GM12878 (cell line): ENCODE results near the gene ARL14EPL. TPM values are rescaled to one million over a fixed set of nuclear protein-coding genes. Genes with fewer than 3 reads are reported as not detected.

Experiments
- ATAC-seq: fragments of 200-7000 bp; cut with Tn5 transposase; 3 replicates; pipeline ENCODE4 v1.9.1; 2020; ENCODE audit warnings: mild to moderate bottlenecking, moderate library complexity
- BruUV-seq: library from RNA; stranded (reverse); fragments of 400-500 nt; replicated peaks from 2 replicates; lab custom pipeline; 2021; lab: Mats Ljungman, UMichigan
- CTCF ChIA-PET: fragments of 300-600 bp; sonication (Branson Sonifier 250); formaldehyde crosslinking; extraction: SDS; loops from one replicate; lab custom pipeline; 2021; ENCODE audit warnings: inconsistent platforms; lab: Yijun Ruan, JAX
- POLR2A ChIA-PET: fragments of 350-600 bp; formaldehyde crosslinking; extraction: SDS; loops from one replicate; lab custom pipeline; 2021; ENCODE audit warnings: inconsistent platforms; lab: Charles Lee
- RAD21 ChIA-PET: fragments of 300-600 bp; sonication (Branson Sonifier 250); formaldehyde crosslinking; loops from one replicate; lab custom pipeline; 2023; ENCODE audit warnings: antibody characterized with exemption; ENCODE audit not compliant: unreplicated experiment; lab: Charles Lee
- SMC1A ChIA-PET: fragments of 300-600 bp; sonication (Branson Sonifier 250); formaldehyde crosslinking; loops from one replicate; lab custom pipeline; 2023; ENCODE audit not compliant: unreplicated experiment, uncharacterized antibody; lab: Charles Lee
- DNase-seq: peaks from one replicate; pipeline ENCODE4 v3.0.0-alpha.2; 2011; ENCODE audit warnings: low read depth, low spot score
- FAIRE-seq: peaks from 3 replicates; lab custom pipeline; 2011; peaks lifted over from hg19 to GRCh38; lab: Jason Lieb, UNC
- H2AFZ ChIP-seq: 2 replicates; pipeline ENCODE4 v1.6.0; 2011; ENCODE audit warnings: low read depth, low read length, control low read depth; ENCODE audit not compliant: control insufficient read depth
- H3K27ac ChIP-seq: 2 replicates; pipeline ENCODE4 v1.5.1; 2011; ENCODE audit warnings: control low read depth; ENCODE audit not compliant: control insufficient read depth, insufficient read depth
- H3K27me3 ChIP-seq, 2 experiments: replicated peaks in 1 of 2; 2 replicates each; pipeline versions ENCODE4 v1.6.0 to v1.6.1; 2011; ENCODE audit warnings: low read length in 1 of 2; ENCODE audit not compliant: control insufficient read depth in 2 of 2, insufficient read depth in 2 of 2
- H3K36me3 ChIP-seq, 2 experiments: 2 replicates each; pipeline ENCODE4 v1.5.1; 2011; ENCODE audit warnings: low read length in 1 of 2; ENCODE audit not compliant: control insufficient read depth in 2 of 2, insufficient read depth in 2 of 2
- H3K4me1 ChIP-seq: 2 replicates; pipeline ENCODE4 v1.6.1; 2011; ENCODE audit warnings: mild to moderate bottlenecking, low read length, moderate library complexity, mixed read lengths; ENCODE audit not compliant: control insufficient read depth, insufficient read depth
- H3K4me2 ChIP-seq: 2 replicates; pipeline ENCODE4 v1.6.0; 2011; ENCODE audit warnings: control low read depth; ENCODE audit not compliant: control insufficient read depth, insufficient read depth
- H3K4me3 ChIP-seq: fragments of 200-600 bp; sonication (generic); 2 replicates; pipeline ENCODE4 v1.5.1; 2016
- H3K79me2 ChIP-seq: 2 replicates; pipeline ENCODE4 v1.6.0; 2011; ENCODE audit warnings: low read length; ENCODE audit not compliant: control insufficient read depth, insufficient read depth
- H3K9ac ChIP-seq: 2 replicates; pipeline ENCODE4 v1.8.0; 2011; ENCODE audit warnings: low read length, control low read depth, mixed read lengths; ENCODE audit not compliant: control insufficient read depth, insufficient read depth
- H3K9me3 ChIP-seq: replicated peaks from 3 replicates; pipeline ENCODE4 v1.5.1; 2011; ENCODE audit warnings: mild to moderate bottlenecking, low read length; ENCODE audit not compliant: control insufficient read depth, insufficient read depth
- H4K20me1 ChIP-seq: 2 replicates; pipeline ENCODE4 v1.6.0; 2011; ENCODE audit not compliant: control insufficient read depth, insufficient read depth
- BACH1 ChIP-seq: fragments of 450-650 bp; IDR thresholded peaks from 2 replicates; pipeline ENCODE4 v1.6.1; 2017; ENCODE audit warnings: mild to moderate bottlenecking, borderline replicate concordance
- BCL11A ChIP-seq: IDR thresholded peaks from 2 replicates; pipeline ENCODE4 v1.6.1; 2011; ENCODE audit warnings: low read depth, low read length
- CREB1 ChIP-seq: IDR thresholded peaks from 2 replicates; pipeline ENCODE4 v1.6.1; 2012; ENCODE audit warnings: low read depth, mild to moderate bottlenecking, inconsistent platforms
- EED ChIP-seq: sonication (generic); IDR thresholded peaks from 2 replicates; pipeline ENCODE4 v1.6.1; 2016; ENCODE audit warnings: antibody characterized with exemption, low read depth
- EZH2 ChIP-seq: IDR thresholded peaks from 2 replicates; pipeline ENCODE4 v1.6.1; 2012; ENCODE audit warnings: low read depth, mild to moderate bottlenecking, control low read depth, inconsistent platforms, low read length, borderline replicate concordance; ENCODE audit not compliant: control insufficient read depth
- IKZF2 ChIP-seq, 2 experiments: fragments of 450-650 bp; IDR thresholded peaks; 2 replicates each; pipeline ENCODE4 v1.6.1; 2017; ENCODE audit warnings: mild to moderate bottlenecking in 2 of 2, moderate library complexity in 2 of 2
- JUNB ChIP-seq: IDR thresholded peaks from 2 replicates; pipeline ENCODE4 v1.6.1; 2016; ENCODE audit warnings: antibody characterized with exemption, mild to moderate bottlenecking
- JUND ChIP-seq: IDR thresholded peaks from 2 replicates; pipeline ENCODE4 v1.6.1; 2012; ENCODE audit warnings: low read depth, mild to moderate bottlenecking, low read length, improper control_type of control experiment, moderate library complexity
- NBN ChIP-seq: fragments of 450-650 bp; IDR thresholded peaks from 2 replicates; pipeline ENCODE4 v1.6.1; 2016
- NFIC ChIP-seq: IDR thresholded peaks from 2 replicates; pipeline ENCODE4 v1.6.1; 2012; ENCODE audit warnings: low read depth, mild to moderate bottlenecking, inconsistent platforms, low read length, moderate library complexity
- POLR2AphosphoS2 ChIP-seq: IDR thresholded peaks from 2 replicates; pipeline ENCODE4 v1.6.1; 2011; ENCODE audit warnings: low read depth, mild to moderate bottlenecking, low read length, improper control_type of control experiment, moderate library complexity
- RAD21 ChIP-seq: IDR thresholded peaks from 2 replicates; pipeline ENCODE4 v1.6.1; 2011; ENCODE audit warnings: mild to moderate bottlenecking, low read depth, low read length, moderate library complexity; ENCODE audit not compliant: insufficient read depth
- RUNX3 ChIP-seq: IDR thresholded peaks from 2 replicates; pipeline ENCODE4 v1.6.1; 2012; ENCODE audit warnings: low read length, inconsistent platforms
- SIX5 ChIP-seq: IDR thresholded peaks from 2 replicates; pipeline ENCODE4 v1.6.1; 2011; ENCODE audit warnings: mild to moderate bottlenecking, low read depth, low read length, moderate library complexity; ENCODE audit not compliant: severe bottlenecking
- SPI1 ChIP-seq: IDR thresholded peaks from 2 replicates; pipeline ENCODE4 v1.6.1; 2011; ENCODE audit warnings: low read depth, mild to moderate bottlenecking, low read length, moderate library complexity, borderline replicate concordance; ENCODE audit not compliant: insufficient read depth
- SRF ChIP-seq, 2 experiments: IDR thresholded peaks; 2 replicates each; pipeline ENCODE4 v1.6.1; 2011; ENCODE audit warnings: low read depth in 2 of 2, low read length in 2 of 2, mild to moderate bottlenecking in 1 of 2, moderate library complexity in 1 of 2
- ZNF622 ChIP-seq: fragments of 450-650 bp; IDR thresholded peaks from 2 replicates; pipeline ENCODE4 v1.6.1; 2017; ENCODE audit warnings: mild to moderate bottlenecking, inconsistent platforms
- WGBS: methylation state at CpG from one replicate; pipeline ENCODE4 v1.1.6; 2016; ENCODE audit warnings: low lambda C conversion rate; ENCODE audit not compliant: insufficient replicate concordance, insufficient coverage; ENCODE audit errors: missing lambda C conversion rate; 5-methylcytosine and 5-hydroxymethylcytosine counted together
- in situ Hi-C: fragments of 300-500 bp; cut with MboI; formaldehyde crosslinking; loops from 9 replicates; pipeline ENCODE4 v1.14.3; 2018; ENCODE audit warnings: mixed read lengths
- intact Hi-C: fragments of 100-400 bp; cut with micrococcal nuclease; formaldehyde crosslinking; loops from one replicate; pipeline ENCODE4 v1.14.2; 2022; ENCODE audit not compliant: unreplicated experiment
- polyA plus RNA-seq, 11 experiments: library from polyadenylated mRNA; depleted of rRNA in 4 of 11; unstranded in 6 of 11; stranded (reverse) in 5 of 11; fragments of >200 nt; fragmentation: Nextera tagmentation in 4 of 11; fragmentation: Illumina TruSeq in 1 of 11; extraction: Ambion mirVana in 4 of 11; extraction: Trizol in 1 of 11; gene quantifications; 1 replicate in 1 of 11; 2 replicates in 10 of 11; pipeline versions ENCODE4 v1.2.1 to v1.2.3, GENCODE V29; 2011 to 2016; ENCODE audit warnings: inconsistent platforms in 2 of 11, missing spikeins in 2 of 11, low read depth in 1 of 11
- total RNA-seq, 4 experiments: library from RNA; depleted of rRNA in 3 of 4; stranded (reverse); fragments of >200 nt in 3 of 4; fragmentation: Illumina TruSeq in 1 of 4; extraction: Trizol in 1 of 4; gene quantifications; 2 replicates each; pipeline versions ENCODE4 v1.2.1 to v1.2.3, GENCODE V29; 2013 to 2021
- TF ChIP-seq, protein P1 (sequence below): fragments of 450-650 bp; IDR thresholded peaks from 2 replicates; pipeline ENCODE4 v1.6.1; 2017; ENCODE audit warnings: low read depth, mild to moderate bottlenecking, moderate library complexity
- TF ChIP-seq, protein P2 (sequence below): fragments of 150-350 bp; IDR thresholded peaks from 2 replicates; pipeline ENCODE4 v1.6.1; 2016; ENCODE audit warnings: low read depth, low read length

Gene ARL14EPL
- total and polyA plus RNA-seq, 10 of the 15 experiments (the other 5 are each of a cell fraction or from before 2014, with no cell fraction given) = 0.08 TPM; not detected in 9

DNA sequence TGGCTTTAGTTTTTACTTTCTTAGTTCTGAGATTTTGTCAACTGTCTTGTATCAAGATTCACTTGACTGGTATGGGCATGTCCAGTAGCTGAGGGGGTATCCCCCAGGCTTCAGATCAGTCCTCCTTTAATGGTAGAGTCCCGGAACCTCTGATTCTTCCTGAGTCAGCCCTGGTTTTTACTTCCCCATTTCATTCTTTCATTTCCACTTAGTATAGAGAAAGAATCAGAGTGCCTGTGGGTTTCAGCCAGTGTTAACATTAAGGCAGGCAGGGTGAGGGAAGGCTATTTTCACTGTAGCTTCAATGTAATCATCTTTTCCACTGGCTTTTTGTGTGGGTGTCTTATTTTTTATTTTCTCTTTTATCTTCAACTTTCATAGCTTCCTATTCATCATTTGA is 44.2 kb downstream of the ARL14EPL start:
- intact Hi-C loops (loop anchor here (10.0 kb wide), 1 partner anchor 532 kb away; the partner anchor contains the start of gene FEM1C), in situ Hi-C loops (no loop called here)
- SMC1A ChIA-PET = interaction anchor here (0.6 to 1.9 kb wide), 24 partner anchors 8 to 784 kb away, joined by 3 to 12 read pairs (median 4); partner anchors contain the start of genes ARL14EPL and COMMD10
- Histone ChIP-seq H3K36me3 (no peaks in the 10 kb centered on the region), H3K4me1 (peaks cover 18% of the 10 kb centered on the region), H3K4me2 (peak overlapping the region; percentile 50; the same call in 1 of the 2 replicates), H3K79me2 (no peaks in the 10 kb centered on the region), H3K27ac (no peak overlapping the region), H3K9ac (no peak overlapping the region), H2AFZ (no peak overlapping the region), H4K20me1 (no peaks in the 10 kb centered on the region), H3K9me3 (no peaks in the 10 kb centered on the region), H3K4me3 (no peak overlapping the region), H3K27me3 (no peaks in the 10 kb centered on the region)
- DNase-seq = peak; percentile 79
- peak; percentile 95 for FAIRE-seq
- CTCF ChIA-PET = interaction anchor here (0.7 to 1.8 kb wide), 15 partner anchors 8 to 445 kb away, joined by 3 to 7 read pairs (median 4); partner anchors contain the start of gene COMMD10
- BruUV-seq = no TSS peak
- peak; percentile 98 for ATAC-seq
- POLR2A ChIA-PET = interaction anchor here (1.1 to 1.3 kb wide), 4 partner anchors 8 to 297 kb away, joined by 3 to 4 read pairs (median 4); partner anchors contain the start of genes ATG12 and COMMD10
- WGBS = 0% methylated on average over 1 of the region's 1 CpG
- RAD21 ChIA-PET = interaction anchor here (0.6 to 1.8 kb wide), 24 partner anchors 8 to 502 kb away, joined by 3 to 8 read pairs (median 4); partner anchors contain the start of genes AP3S1, ARL14EPL, ATG12 and SEMA6A
- TF ChIP-seq NFIC (peak; percentile 90), SRF (IDR thresholded peaks at IDR 0.05; ENCODE audit: low read depth in 2 of 2, low read length in 2 of 2) (peak in 1 of 2 experiments; percentile 63; a peak in 1 of 4 replicates), POLR2AphosphoS2 (no peak), JUND (peak; percentile 12; the same call in 1 of the 2 replicates), EZH2 (no peak), NBN (peak; percentile 73), ZNF622 (no peak), RUNX3 (peak; percentile 81), RAD21 (no peak), IKZF2 (IDR thresholded peaks at IDR 0.05) (peak; percentile 87 to 89), BACH1 (0 out of 2 replicates have a peak, but pooled peaks have one; percentile 28), BCL11A (peak; percentile 49; the same call in 1 of the 2 replicates), EED (peak; percentile 62), SPI1 (peak; percentile 52; the same call in 1 of the 2 replicates), SIX5 (no peak), JUNB (peak; percentile 50), CREB1 (0 out of 2 replicates have a peak, but pooled peaks have one; percentile 10)
- TF ChIP-seq, protein P1, sequence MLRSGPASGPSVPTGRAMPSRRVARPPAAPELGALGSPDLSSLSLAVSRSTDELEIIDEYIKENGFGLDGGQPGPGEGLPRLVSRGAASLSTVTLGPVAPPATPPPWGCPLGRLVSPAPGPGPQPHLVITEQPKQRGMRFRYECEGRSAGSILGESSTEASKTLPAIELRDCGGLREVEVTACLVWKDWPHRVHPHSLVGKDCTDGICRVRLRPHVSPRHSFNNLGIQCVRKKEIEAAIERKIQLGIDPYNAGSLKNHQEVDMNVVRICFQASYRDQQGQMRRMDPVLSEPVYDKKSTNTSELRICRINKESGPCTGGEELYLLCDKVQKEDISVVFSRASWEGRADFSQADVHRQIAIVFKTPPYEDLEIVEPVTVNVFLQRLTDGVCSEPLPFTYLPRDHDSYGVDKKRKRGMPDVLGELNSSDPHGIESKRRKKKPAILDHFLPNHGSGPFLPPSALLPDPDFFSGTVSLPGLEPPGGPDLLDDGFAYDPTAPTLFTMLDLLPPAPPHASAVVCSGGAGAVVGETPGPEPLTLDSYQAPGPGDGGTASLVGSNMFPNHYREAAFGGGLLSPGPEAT = peak; percentile 79
- TF ChIP-seq, protein P2, sequence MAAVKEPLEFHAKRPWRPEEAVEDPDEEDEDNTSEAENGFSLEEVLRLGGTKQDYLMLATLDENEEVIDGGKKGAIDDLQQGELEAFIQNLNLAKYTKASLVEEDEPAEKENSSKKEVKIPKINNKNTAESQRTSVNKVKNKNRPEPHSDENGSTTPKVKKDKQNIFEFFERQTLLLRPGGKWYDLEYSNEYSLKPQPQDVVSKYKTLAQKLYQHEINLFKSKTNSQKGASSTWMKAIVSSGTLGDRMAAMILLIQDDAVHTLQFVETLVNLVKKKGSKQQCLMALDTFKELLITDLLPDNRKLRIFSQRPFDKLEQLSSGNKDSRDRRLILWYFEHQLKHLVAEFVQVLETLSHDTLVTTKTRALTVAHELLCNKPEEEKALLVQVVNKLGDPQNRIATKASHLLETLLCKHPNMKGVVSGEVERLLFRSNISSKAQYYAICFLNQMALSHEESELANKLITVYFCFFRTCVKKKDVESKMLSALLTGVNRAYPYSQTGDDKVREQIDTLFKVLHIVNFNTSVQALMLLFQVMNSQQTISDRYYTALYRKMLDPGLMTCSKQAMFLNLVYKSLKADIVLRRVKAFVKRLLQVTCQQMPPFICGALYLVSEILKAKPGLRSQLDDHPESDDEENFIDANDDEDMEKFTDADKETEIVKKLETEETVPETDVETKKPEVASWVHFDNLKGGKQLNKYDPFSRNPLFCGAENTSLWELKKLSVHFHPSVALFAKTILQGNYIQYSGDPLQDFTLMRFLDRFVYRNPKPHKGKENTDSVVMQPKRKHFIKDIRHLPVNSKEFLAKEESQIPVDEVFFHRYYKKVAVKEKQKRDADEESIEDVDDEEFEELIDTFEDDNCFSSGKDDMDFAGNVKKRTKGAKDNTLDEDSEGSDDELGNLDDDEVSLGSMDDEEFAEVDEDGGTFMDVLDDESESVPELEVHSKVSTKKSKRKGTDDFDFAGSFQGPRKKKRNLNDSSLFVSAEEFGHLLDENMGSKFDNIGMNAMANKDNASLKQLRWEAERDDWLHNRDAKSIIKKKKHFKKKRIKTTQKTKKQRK = no peak
